ENCODE results near the gene P2RY2.
"Not testable (repeated sequence)": the region's sequence is repeated elsewhere in the genome, so short reads cannot be mapped to it uniquely, and the experiment has no call there.

Gene P2RY2

DNA sequence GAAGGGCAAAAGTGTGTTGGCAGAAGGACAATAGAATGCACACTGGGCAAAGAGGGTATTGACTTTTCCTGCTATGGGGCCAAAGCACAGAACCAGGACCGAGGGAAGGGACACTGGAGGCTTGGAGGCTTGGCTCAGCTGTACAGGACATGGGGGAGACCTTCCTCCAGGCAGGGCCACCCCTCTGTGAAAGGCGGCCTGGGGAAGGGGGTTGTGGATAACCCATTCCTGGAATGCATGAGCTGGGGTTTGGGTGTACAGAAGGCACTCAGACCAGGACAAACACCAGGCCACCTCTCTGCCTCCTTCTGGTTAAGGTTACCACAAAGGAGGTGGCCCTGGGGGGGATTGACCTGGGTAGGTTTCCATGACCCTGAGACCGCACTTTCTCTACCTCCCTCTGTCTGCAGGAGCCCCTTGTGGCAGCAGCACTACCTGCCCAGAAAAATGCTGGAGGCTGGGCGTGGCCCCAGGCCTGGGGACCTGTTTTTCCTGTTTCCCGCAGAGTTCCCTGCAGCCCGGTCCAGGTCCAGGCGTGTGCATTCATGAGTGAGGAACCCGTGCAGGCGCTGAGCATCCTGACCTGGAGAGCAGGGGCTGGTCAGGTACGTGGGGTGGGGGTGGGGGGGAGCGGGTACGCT is 9.6 kb downstream of the P2RY2 start:
- no peak for DNase-seq (ENCODE audit: low read depth in 2 of 2)

- DNase-seq (ENCODE audit: low read depth in 2 of 2), result no peak
Measured at GRCh38 chr11:73228268-73229134, 10.4 kb downstream of the P2RY2 start.

- no peak for DNase-seq (ENCODE audit: low read depth in 2 of 2)
Measured at GRCh38 chr11:73229321-73229895, 11.3 kb downstream of the P2RY2 start.

DNA sequence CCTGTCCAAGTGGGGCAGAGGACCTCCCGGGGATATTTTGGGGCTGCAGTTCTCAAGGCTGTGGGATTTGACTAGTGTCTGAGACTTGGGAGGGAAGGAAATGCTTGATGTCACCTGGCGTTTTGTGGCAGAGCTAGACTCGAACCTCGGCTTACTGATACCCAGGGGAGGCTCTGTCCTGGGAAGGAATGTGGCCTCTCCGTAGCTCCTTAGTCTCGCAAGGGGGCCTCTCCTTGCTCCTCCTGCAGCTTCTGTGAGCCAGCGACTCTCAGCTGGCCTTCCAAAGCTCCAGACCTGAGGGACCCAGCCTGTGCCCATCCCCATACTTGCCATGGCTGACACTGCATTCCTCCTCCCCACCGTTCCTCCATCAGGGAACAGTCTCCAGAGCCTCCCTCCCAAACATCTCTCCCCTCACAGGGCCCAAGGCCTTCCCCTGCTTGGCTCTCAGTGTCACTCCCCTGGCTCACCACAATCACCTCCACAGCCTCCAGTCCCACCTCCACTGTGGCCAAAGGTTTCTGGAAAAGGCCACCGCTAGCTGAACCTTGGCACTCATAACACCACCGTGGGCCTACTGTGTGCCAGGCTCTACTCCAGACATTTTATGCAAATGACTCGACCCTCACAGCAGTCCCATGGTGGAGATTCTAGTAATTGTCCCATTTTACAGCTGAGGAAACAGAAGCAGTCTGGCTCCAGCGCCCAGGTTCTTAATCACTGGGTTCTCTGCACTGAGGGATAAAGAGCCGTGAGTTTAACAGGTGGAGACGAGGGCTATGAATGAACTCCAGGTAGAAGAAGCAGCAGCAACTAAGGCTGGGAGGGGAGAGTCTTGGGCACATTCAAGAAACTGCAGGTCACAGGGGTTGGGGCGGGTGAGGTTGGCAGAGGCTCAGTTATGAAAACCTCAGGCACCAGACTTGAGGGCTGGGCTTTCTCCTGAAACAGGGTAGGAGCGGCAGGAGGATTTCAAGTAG is 12.1 kb downstream of the P2RY2 start:
- no peak for DNase-seq (ENCODE audit: low read depth in 2 of 2)

DNA sequence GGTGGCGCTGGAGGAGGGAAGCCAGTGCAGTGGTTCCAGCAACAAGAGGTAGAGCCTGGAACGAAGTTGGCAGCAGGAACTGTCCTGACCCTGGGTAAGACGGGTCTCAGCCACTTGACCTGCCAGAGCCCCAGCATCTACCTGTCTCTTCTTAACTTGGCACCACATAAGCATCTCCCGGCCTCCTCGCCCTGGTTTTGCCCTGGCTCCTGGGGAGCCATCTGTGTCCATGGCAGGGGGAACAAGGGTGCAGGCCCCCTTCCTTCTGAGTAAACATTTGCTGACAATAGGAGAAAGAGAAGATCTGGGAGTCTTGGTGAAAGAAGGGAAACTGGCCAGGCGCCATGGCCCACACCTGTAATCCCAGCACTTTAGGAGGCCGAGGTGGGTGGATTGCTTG is 12.8 kb downstream of the P2RY2 start:
- DNase-seq (ENCODE audit: low read depth in 2 of 2), result no peak

DNA sequence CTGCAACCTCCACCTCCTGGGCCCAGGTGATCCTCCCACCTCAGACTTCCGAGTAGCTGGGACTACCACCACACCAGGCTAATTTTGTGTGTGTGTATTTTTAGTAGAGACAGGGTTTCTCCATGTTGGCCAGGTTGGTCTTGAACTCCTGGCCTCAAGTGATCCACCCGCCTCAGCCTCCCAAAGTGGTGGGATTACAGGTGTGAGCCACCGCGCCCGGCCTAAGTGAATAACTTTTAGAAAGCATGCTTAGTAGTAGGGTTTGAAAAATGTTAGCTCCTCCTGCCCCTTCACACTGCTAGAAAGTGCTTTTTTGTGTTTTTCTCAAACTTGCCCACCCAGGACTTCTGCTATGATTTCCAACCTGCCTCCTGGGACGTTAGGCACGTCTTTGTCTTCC is 14.4 kb downstream of the P2RY2 start:
- not testable (repeated sequence) for DNase-seq (ENCODE audit: low read depth in 2 of 2)

DNA sequence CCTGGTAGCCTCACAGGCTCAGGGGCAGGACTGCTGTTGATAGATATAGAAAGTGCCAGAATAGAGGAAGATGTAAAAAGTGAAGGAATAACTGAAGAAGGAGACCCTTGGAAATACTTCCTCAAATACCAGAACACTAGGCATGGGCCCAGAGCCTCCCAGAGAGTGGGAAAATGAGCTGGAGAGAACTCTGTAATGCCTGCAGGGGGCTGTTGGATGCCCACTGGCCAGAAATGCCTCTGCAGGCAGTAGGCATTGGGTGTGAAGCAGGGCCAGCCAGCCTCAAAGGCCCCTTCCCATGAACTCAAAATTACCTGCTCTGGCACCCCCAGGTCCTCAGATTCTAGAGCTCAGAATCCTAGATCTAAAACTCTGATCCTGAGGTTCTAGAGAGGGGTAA is 15.1 kb downstream of the P2RY2 start:
- no peak for DNase-seq (ENCODE audit: low read depth in 2 of 2)

- no peak for DNase-seq (ENCODE audit: low read depth in 2 of 2)
Measured at GRCh38 chr11:73233692-73234470, 15.8 kb downstream of the P2RY2 start.

GRCh38 chr11:73234471-73235181 is 16.5 kb downstream of the P2RY2 start:
- DNase-seq (ENCODE audit: low read depth in 2 of 2), result no peak

DNA sequence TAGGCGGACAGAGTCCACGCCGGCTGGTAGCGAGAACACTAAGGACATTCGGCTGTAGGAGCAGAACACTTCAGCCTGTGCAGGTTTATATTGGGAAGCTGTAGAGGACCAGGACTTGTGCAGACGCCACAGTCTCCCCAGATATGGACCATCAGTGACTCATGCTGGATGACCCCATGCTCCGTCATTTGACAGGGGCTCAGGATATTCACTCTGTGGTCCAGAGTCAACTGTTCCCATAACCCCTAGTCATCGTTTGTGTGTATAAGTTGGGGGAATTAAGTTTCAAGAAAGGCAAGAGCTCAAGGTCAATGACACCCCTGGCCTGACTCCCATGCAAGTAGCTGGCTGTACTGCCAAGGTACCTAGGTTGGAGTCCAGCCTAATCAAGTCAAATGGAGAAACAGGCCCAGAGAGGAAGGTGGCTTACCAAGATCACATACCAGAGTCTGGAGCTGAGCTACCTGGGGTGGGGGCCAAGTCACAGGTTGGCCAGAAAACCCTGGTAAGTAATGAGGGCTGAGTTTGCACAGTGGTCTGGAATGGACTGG is 17.2 kb downstream of the P2RY2 start:
- no peak for DNase-seq (ENCODE audit: low read depth in 2 of 2)

DNA sequence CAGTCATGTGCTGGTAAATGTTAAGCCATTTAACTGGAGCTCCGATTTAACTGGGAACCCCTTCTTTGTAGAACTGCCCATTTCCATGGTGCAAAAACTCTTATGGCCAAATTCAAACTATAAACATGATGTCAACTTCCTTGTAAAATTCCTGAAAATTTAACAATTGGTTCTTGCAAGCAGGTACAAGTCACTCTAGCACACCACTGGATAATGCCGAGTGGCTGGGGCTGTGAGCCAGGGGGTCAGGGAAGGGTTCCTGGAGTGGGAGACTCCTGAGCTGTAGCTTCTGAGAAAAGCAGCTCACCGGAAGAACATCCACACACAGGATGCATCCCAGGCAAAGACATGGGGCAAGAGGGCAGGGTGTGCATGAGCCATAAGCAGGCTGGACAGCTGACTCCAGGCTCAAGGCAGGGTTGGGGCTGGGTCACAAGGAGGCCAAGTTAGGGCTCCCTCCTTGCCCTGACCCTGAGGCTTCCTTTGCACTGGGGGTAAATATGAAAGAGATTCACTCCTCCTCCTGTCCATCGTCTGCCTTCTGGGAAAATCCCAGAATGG is 18.2 kb downstream of the P2RY2 start:
- DNase-seq (ENCODE audit: low read depth in 2 of 2), result no peak

GRCh38 chr11:73236854-73237253 is 18.8 kb downstream of the P2RY2 start:
- peak in 1 of 2 donors; percentile 5 for DNase-seq (ENCODE audit: low read depth in 2 of 2)

DNA sequence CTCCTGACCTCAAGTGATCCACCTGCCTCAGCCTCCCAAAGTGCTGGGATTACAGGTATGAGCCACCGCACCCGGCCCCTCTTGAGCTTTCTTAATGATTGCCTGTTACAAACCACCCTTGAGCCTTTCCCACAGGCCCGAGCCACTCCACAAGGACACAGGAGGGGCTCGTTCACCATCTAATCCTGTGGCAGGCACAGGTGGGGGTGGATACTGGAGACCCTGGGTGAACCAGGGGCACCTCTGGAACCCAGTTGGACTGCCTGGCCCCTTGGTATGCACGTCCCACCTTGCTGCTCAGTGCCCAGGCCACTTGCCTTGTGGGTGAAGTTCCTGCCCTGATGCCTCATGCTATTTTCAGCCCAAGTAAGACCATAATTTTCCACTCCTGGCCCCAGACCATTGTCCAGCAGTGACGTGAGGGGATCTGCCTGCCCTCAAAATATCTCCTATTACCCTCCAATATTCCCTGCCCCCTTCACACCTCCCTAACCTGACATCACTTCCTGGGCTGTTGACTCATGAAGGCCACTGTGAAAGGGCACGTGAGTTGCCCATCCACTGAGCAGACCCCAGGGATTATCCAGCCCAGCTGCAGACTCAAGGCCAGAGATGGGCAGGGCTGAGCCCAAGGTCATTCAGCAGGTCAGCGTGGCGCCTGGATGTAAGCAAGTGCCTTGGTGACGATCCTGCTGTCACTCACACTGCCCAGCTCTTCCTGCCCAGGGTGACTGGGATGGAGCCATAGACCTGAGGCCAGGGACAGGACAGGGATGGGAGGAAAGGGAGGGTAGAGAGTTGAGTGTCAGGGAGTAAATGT is 19.6 kb downstream of the P2RY2 start:
- no peak for DNase-seq (ENCODE audit: low read depth in 2 of 2)

DNA sequence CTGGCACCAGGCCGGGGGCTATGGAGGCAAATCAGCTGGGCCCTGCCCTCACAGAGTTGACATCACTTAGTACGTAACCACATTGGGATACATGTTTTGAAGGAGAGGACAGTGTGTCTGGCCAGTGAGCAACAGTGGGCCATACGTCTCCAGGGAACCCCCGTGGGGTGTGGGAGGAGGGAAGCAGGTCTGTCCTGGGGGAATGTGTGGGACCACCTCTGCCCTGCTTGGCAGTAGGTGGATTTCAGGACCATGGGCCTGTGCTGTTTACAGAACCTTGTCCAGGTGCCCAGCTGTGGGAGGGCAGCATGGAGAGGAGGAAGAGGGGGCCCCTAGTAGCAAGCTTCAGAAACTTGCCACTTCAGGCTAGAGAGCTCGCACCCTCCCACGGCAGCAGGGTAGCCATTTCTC is 21.0 kb downstream of the P2RY2 start:
- DNase-seq (ENCODE audit: low read depth in 2 of 2), result no peak

DNA sequence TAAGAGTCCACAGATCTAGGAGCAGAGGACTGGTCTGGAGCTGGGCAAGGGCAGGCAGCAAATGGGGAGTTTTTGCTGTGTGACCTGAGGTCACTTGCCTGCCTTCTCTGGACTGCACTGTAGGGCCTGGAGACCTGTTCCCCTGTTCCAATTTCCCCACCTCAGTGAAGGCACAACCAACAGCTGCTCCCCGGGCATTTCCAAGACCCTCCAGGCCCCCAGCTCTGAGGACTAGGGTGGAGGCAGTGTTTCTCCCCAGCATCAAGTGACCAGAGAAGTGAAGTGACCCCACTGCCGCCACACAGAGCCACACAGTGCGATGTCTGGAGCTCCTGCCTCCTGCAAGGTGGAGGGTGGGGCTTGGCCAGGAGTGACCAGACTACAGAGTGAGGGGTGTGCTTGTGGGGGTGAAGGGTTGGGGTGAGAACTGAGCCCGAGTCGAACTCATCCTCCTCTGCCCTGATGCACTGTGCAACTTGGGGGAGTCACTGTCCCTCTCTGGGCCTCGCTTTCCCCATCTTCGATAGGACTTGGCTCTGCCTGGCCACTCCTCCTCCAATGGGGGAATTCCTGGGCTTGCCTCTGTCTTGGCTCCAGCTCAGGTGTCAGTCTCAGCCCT is 21.6 kb downstream of the P2RY2 start:
- no peak for DNase-seq (ENCODE audit: low read depth in 2 of 2)

- no peak for DNase-seq (ENCODE audit: low read depth in 2 of 2)
Measured at GRCh38 chr11:73240190-73240781, 22.2 kb downstream of the P2RY2 start.

GRCh38 chr11:73241300-73241699 is 23.2 kb downstream of the P2RY2 start:
- no peak for DNase-seq (ENCODE audit: low read depth in 2 of 2)
